HUES6 (cell line): ENCODE measurements around the gene HOXA7.

Experiments used
- H3K27ac ChIP-seq: 2 replicates; pipeline ENCODE4 v1.7.0; 2013; ENCODE audit warnings: low read depth, mild to moderate bottlenecking, low read length, inconsistent platforms
- H3K27me3 ChIP-seq: 2 replicates; pipeline ENCODE4 v1.6.1; 2013; ENCODE audit warnings: low read length; ENCODE audit not compliant: control insufficient read depth, insufficient read depth
- H3K36me3 ChIP-seq: 2 replicates; pipeline ENCODE4 v1.6.1; 2013; ENCODE audit warnings: low read length; ENCODE audit not compliant: control insufficient read depth, insufficient read depth
- H3K4me1 ChIP-seq: 2 replicates; pipeline ENCODE4 v1.6.1; 2013; ENCODE audit warnings: low read length; ENCODE audit not compliant: control insufficient read depth, insufficient read depth
- H3K4me3 ChIP-seq: 2 replicates; pipeline ENCODE4 v1.5.1; 2013; ENCODE audit warnings: low read depth, low read length
- H3K9ac ChIP-seq: one replicate; pipeline ENCODE4 v1.6.1; 2013; ENCODE audit warnings: mild to moderate bottlenecking, low read length
- H3K9me3 ChIP-seq: 2 replicates; pipeline ENCODE4 v1.6.1; 2013; ENCODE audit warnings: low read depth, low read length; ENCODE audit not compliant: control insufficient read depth, insufficient read depth

Gene HOXA7

GRCh38 chr7:27134392-27134791, 22.1 kb downstream of the HOXA7 start:
- Histone ChIP-seq H3K9ac (peak overlapping the region; percentile 17), H3K4me1 (peaks cover 4% of the 10 kb centered on the region; the same call in 1 of the 2 replicates), H3K27ac (no peak overlapping the region), H3K27me3 (peaks cover 100% of the 10 kb centered on the region), H3K4me3 (no peak overlapping the region; the same call in 1 of the 2 replicates), H3K9me3 (no peaks in the 10 kb centered on the region), H3K36me3 (no peaks in the 10 kb centered on the region)

DNA sequence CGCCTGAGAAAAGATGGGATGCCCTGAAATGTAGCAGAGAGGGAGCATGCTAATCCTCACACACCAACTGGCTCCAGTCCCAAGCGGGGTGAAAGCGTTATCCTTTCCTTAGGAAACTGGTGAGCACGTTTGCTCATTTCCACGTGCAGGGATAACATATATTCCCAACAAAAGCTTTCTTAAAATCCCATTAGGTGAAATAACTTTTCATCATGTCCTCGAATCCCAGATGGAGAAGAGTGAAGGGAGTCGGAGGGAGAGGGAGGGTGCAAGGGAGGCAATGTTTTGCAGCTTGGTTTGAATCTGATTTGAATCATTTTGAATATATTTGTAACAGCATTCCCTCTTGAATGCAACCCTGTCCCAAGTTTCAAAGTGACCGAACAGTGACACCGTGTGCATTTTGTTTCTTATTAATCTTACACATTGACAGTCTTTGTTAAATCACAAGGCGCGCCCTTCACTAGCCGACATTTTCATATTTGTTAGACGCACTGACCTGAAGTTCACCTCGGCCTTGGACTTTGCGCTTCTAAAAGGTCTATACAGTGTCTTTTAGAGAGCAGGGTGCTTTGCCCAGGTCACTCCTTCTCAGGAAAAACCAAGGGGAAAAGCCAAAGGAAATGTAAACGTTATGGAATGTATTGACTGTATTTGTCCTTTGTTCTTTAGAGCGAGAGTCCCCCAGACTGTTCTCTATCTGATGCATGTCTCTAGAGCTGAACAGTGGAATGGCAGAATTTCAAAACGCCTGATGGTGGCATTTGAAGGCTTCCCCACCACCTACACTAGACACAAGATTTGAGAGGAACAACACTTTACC, 22.9 kb downstream of the HOXA7 start:
- H3K9ac ChIP-seq = peak overlapping the region; percentile 39

DNA sequence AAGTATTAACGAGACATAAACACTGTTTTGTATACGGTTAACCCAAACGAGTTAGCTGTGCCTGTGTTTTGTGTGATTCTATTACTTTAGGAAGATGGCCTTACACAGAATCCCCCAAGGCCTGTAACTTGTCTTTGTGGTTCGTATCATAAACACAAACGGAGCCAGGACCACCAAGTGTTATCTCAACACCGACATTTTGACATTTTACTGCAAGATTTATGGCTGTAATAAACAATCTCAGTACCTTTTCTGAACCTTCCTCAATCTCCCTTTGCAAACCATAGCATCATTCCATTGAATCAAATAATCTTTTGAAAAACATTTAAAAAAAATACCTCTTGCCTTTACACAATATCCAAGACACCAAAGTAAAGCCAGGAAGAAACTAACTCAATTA, 23.5 kb downstream of the HOXA7 start:
- H3K27ac ChIP-seq = no peak overlapping the region
- H3K27me3 ChIP-seq = peaks cover 100% of the 10 kb centered on the region
- H3K9me3 ChIP-seq = no peaks in the 10 kb centered on the region
- peaks cover 4% of the 10 kb centered on the region; the same call in 1 of the 2 replicates for H3K4me1 ChIP-seq
- no peak overlapping the region for H3K9ac ChIP-seq
- no peak overlapping the region; the same call in 1 of the 2 replicates for H3K4me3 ChIP-seq
- H3K36me3 ChIP-seq = no peaks in the 10 kb centered on the region

More for the DNA sequence above, 22.9 kb downstream of the HOXA7 start:
- no peaks in the 10 kb centered on the region for H3K36me3 ChIP-seq
- H3K27ac ChIP-seq = no peak overlapping the region
- H3K4me3 ChIP-seq = no peak overlapping the region; the same call in 1 of the 2 replicates
- peaks cover 100% of the 10 kb centered on the region for H3K27me3 ChIP-seq
- no peaks in the 10 kb centered on the region for H3K9me3 ChIP-seq
- peaks cover 4% of the 10 kb centered on the region; the same call in 1 of the 2 replicates for H3K4me1 ChIP-seq

DNA sequence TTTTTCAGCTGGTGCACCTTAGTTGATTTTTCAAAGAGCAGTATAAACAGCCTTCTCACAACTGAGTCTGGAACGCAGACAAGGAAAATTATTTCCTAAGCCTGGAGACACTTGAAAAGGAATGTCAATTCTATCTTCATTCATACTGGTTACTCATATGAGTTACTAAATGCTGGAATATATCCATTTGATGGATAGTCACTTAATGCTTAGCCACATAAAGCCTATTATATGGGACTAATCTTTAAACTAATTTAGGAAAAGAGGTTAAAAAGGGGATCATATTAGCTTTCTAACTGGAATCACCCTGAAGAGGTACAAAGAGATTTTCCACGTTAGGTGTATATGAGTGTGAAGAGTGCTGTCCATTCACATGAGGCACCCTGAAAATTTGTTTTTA, 24.3 kb downstream of the HOXA7 start:
- Histone ChIP-seq H3K4me3 (no peak overlapping the region), H3K27ac (no peak overlapping the region), H3K9ac (peak overlapping the region; percentile 27), H3K9me3 (no peaks in the 10 kb centered on the region), H3K36me3 (no peaks in the 10 kb centered on the region), H3K4me1 (peaks cover 4% of the 10 kb centered on the region; the same call in 1 of the 2 replicates), H3K27me3 (peaks cover 100% of the 10 kb centered on the region)

DNA sequence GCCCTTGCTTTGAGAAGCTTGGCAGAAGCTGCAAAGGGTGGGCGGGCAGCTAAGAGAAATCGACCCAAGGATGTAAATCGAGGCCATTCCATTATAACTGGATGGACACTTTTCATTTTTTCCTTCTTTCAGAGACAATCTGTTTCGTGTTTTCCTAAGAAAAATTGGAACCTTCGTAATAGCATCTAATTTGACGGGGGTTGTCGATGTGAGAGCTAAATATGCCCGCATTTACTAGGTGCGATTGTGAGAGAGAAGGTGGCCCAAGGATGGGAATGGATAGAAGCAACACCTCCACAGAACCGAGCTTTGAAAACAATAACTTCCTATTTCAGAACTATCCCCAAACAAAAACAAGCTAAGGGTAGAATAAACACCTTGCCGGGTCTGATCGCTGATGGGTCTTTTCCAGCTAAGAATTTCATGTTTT, 25.1 kb downstream of the HOXA7 start:
- H3K4me1 ChIP-seq = peaks cover 4% of the 10 kb centered on the region; the same call in 1 of the 2 replicates
- H3K9ac ChIP-seq = peak overlapping the region; percentile 15
- peak overlapping the region; percentile 64 for H3K4me3 ChIP-seq
- no peaks in the 10 kb centered on the region for H3K9me3 ChIP-seq
- H3K27me3 ChIP-seq = peaks cover 100% of the 10 kb centered on the region
- H3K27ac ChIP-seq = no peak overlapping the region
- H3K36me3 ChIP-seq = no peaks in the 10 kb centered on the region

GRCh38 chr7:27130540-27131389, 25.7 kb downstream of the HOXA7 start, which contains the start of gene HOXA4:
TSS of gene HOXA4 (minus strand) at chr7:27130757. CDS start at chr7:27130733, 24 bp downstream.
- Histone ChIP-seq H3K4me3 (peak within 1 kb of the TSS; percentile 64), H3K36me3 (no peaks in the 10 kb centered on the region), H3K9ac (peak within 1 kb of the TSS; percentile 15), H3K27ac (no peak within 1 kb of the TSS), H3K4me1 (peaks cover 4% of the 10 kb centered on the region; the same call in 1 of the 2 replicates), H3K9me3 (no peaks in the 10 kb centered on the region), H3K27me3 (peaks cover 100% of the 10 kb centered on the region)

- Histone ChIP-seq H3K9me3 (no peaks in the 10 kb centered on the region), H3K27ac (no peak overlapping the region), H3K4me1 (peaks cover 4% of the 10 kb centered on the region; the same call in 1 of the 2 replicates), H3K27me3 (peaks cover 100% of the 10 kb centered on the region), H3K4me3 (peak overlapping the region; percentile 64), H3K9ac (peak overlapping the region; percentile 13), H3K36me3 (no peaks in the 10 kb centered on the region)
These were observed 26.5 kb downstream of the HOXA7 start for GRCh38 chr7:27129729-27130539.

GRCh38 chr7:27128776-27129728, 27.4 kb downstream of the HOXA7 start:
- Histone ChIP-seq H3K9ac (no peak overlapping the region), H3K27me3 (peaks cover 100% of the 10 kb centered on the region)

DNA sequence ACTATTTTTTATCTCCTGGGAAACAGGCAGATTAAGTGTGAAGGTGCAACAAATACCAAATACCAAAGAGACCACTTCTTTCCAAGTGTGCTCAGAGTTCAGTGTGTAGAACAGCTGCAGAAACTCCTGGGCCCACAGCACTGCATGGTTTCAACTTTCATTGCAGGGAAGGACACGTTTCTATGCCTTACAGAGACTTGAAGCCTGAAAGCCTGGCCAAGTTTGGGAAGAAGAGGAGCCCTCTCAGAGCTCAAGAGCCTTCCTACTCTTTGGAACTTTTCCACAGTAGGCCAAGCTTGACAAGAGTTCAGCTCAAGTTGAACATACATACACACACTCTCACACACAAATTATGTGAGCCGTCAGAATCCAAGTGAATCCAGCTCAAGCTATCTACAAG, 28.4 kb downstream of the HOXA7 start:
- Histone ChIP-seq H3K36me3 (no peaks in the 10 kb centered on the region), H3K4me1 (peaks cover 13% of the 10 kb centered on the region; the same call in 1 of the 2 replicates), H3K27me3 (peaks cover 100% of the 10 kb centered on the region), H3K9ac (no peak overlapping the region), H3K27ac (no peak overlapping the region), H3K4me3 (no peak overlapping the region), H3K9me3 (no peaks in the 10 kb centered on the region)

More at GRCh38 chr7:27128776-27129728, 27.4 kb downstream of the HOXA7 start:
- Histone ChIP-seq H3K27ac (no peak overlapping the region), H3K4me3 (no peak overlapping the region; the same call in 1 of the 2 replicates), H3K4me1 (peaks cover 4% of the 10 kb centered on the region; the same call in 1 of the 2 replicates), H3K9me3 (no peaks in the 10 kb centered on the region), H3K36me3 (no peaks in the 10 kb centered on the region)
